GM18511 (cell line): Measurements from ENCODE around the gene TTC13.
"Not testable (repeated sequence)": the region's sequence is repeated elsewhere in the genome, so short reads cannot be mapped to it uniquely, and the experiment has no call there.

Source experiments
- ATAC-seq: cut with Tn5 transposase; IDR thresholded peaks from one replicate; pipeline ENCODE4 v1.9.1; 2021; ENCODE audit warnings: mild to moderate bottlenecking, moderate library complexity; ENCODE audit not compliant: unreplicated experiment

Gene TTC13

DNA sequence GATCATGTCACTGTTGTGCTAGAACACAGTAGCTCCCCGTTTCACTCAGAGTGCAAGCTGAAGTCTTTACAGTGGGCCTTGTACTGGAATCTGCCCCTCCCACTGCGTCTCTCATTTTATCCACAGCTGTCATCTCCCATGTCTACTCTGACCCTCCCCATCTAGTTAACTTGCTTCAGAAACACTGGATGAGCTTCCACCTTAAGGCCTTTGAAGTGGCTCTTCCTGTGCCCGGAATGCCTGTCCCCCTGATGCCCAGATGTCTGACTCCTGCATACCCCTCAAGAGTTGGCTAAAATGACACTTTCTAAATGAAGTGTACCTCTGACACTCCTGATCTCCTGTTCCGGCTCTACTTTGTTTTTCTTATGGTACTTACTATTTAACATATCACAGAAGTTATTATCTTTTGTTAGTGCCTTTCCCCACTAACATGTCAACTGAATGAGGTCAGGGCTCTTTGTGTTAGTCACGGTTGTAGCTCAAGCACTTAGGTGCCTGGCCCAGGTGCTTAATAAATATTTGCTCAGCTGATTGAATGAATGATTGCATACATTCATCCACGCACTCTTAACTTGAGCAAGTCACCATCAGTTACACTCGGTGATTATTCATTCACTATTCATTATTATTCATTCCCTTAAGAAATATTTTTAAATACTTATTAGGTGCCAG is 13.6 kb upstream of the TTC13 start:
- no peak for ATAC-seq

DNA sequence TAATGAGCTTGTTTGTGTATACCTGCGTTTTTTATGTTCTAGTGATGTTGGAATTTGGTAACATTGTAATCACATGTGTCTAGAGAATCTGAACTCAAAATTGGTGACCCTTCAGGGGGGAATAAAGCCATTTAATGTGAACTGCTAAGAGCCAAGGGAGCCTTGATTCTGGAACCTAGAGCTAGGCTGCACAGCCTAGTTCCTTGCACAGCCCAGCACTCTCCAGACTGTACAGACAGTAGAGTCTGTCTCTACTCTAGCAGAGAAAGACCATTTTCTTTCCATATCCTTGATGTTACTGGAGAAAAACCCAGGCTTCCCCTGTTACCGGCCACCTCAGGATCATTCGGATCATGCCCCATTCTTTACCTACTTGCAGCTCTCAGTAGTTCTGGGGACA is 8.8 kb upstream of the TTC13 start:
- no peak for ATAC-seq

DNA sequence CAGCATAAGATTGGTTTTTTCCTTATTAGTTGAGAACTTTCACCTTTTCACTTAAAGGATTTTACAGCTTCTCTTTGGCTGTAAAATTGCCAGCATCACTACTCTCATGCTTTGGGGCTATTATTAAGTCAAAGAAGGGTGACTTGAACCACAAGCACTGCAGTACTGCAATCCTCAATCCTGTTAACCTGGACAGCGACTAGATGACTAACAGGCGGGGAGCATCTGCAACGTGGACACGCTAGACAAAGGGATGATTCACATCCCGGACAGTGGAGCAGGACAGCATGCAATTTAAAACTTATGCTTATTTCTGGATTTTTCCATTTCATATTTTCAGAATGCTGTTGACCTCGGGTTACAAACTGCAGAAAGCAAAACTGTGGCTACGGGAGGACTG is 8.3 kb upstream of the TTC13 start:
- no peak for ATAC-seq

DNA sequence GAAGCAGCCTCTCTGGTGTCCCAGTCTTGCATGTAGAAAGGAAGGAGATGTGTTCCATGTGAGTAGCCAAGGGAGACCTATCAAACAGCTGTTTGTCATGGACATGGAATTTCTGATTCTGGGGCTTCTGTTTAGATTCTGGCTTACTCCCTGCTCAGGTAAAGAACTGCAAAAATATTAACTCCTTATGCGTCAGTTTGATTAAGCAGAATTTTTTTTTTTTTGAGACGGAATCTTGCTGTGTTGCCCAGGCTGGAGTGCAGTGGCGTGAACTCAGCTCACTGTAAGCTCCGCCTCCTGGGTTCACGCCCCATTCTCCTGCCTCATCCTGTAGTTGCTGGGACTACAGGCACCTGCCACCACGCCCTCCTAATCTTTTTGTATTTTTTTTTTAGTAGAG is 7.0 kb upstream of the TTC13 start:
- no peak for ATAC-seq

DNA sequence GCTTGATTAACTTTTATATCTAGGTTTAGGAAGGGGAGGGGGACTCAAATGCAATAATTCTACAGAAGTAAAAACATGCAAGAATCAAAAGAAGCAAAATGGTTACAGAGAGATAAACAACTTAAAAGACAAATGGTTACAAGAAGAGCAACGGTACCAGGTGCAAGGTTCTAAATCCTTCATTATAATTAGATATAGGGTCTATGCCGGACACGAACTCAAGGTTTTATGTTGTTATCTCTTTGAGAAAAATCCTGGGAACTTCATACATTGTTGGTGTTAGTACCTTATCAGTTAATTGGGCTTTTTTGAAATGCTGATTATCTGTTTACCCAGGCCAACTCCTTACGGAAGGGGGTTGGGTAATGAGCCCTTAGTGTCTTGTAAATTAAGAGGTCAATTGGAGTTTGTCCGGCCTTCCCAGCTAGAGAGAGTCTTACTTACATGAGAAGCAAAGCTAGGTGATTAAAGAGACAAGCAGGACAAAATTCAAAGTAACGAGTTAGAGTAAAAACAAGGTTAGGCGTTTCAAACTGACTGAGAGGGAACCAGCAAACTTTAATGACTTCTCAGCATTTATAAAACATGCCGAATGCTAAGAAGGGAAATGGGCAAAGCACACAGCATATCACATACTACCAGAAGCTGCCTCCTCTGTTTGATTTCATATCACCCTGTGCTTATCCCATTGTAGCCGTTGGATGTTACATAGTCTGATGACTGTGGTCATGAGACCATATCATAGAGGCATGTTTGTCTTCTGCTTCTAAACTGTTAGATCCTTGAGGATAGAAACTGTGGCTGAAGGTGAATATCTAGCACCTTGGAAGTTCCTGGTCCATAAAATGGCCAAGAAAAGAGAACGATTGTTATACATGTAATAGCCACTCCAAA is 6.2 kb upstream of the TTC13 start:
- not testable (repeated sequence) for ATAC-seq

DNA sequence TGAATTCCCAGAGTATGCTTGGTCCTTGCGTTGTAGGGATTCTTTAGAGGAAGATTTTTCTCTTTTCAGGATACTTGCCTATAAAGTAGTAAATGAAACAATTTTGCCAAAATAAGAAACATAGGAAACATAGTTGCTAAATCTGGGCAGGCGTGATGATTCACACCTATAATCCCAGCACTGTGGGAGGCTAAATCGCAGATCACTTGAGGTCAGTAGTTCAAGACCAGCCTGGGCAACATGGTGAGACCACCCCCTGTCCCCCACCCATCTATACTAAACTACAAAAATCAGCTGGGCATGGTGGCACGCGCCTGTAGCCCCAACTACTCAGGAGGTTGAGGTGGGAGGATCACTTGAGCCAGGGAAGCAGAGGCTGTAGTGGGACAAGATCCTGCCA is 5.2 kb upstream of the TTC13 start:
- ATAC-seq: no peak

DNA sequence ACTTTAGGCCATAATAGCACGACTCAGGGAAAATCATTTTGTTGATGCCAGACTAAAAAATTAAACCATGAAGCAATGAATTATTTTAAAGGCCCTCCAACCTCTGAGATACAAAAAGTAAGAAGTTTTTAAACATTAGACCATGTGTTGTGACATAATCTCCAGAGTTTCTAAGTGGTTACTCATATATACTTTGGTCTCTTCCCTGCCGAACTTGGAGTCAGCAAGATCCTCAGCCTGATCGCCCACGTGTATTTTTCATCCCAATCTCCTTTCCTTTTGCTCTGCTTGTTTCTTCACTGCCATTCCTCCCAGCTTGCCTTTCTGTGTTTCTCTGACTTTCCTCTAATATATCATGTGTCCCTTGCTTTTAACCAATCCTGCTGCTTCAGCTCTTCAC is 4.0 kb upstream of the TTC13 start:
- no peak for ATAC-seq

DNA sequence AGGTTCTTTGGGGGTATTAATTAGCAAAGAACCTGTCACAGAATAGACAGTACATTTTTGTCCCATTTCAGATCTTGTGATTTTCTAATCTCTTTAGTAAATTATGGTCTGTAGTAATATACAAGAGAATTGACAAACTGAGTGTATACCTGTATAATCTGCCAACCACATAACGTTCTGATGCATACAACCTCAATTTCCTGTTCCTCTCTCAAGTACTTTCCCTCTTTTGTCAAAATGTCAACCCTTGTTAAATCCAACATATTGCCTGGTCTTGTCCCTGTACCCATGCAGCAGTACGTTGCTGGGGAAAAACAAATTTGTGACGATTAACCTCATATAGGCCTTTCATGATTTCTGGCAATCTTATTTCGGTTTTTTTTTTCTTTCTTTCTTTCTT is 1.3 kb upstream of the TTC13 start:
- ATAC-seq: no peak

DNA sequence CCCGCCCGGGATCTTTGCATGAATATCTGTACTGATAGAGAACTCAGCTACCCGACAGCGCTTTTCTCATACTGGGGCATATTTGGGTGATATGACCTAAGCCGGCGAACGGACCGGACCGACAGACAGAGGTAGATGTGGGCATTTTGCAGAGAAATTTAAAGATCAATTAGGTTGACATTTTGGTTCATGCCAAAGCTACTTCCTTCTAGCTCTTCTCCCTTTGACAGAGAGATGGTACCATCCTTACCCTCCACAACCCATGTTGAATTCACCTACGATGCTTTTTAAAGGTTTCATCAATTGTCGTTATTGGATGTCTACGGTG is 692 bp upstream of the TTC13 start:
- no peak for ATAC-seq

DNA sequence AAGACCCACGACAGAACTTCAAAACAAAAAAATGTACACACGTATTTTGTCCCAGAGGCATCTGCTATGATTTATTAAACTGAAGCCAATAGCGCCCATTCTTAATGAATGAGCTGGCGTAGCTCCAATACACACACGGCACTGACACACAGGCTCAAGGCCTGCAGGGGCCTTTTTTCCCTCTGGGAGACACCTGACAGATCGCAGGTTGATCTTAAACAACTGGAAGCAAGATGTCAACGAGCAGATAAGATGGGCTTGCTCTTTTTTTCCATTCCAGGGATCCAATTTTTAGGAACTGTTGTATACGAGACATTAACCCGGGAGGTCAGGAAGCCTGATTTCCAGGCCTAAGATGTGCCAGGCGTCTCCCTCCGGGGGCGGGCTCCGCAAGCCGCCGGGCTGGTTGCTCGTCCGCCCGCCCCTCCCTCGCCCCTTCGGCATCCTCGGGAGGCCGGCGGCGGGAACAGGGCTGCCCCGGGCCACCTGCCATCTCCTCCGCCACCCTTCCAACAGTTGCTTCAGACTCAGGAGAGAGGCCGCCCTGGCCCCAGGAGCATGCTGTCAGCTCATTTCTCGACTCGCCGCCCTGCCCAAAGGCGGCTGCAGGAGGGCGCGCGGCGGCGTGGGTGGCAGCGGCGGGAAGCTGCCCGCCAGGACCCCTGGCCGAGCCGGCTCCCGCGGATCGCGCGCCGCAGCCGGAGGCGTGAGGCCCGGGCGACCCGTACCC is 735 bp downstream of the TTC13 start:
- peak; percentile 14 for ATAC-seq

DNA sequence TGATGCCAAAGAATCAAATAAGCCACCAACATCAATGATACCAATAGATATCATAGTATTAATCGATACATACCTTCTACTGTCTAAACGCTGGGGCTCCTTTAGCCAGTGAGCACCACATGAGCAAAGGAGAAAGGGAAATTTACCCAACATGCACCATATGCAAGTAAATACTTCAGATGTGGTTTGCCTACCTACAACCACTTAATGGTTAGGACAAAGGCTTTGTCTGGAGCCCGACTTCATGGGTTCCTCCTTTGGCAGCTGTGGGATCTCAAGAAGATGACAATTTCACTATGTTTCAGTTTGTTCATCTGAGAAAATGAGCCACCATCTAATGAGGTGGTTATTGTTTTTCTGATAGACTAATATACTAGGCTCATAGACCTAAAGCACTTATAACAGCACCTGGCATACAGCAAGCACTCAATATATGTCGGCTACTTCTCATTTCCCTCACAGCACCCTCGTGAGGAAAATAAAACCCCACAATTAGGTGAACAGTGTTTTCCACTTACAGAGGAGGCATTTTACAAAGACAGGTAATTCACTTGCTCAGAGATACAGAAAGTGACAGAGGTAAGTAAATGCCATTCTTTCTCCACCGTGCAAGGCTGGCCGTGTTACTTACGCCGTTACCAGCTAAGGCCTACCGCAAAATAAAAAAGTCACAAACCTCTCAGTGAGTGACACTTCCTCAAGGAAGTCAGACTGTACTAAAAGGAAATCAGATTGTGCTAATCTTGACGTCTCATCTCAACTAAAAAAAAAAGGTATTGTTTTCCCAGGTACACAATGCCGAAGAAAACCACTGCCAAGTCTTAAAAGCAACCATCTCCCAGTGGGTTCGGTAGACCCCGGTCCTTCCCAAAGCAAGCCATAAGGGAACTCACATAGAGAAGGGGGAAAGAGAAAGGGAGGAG is 1.6 kb downstream of the TTC13 start:
- no peak for ATAC-seq

DNA sequence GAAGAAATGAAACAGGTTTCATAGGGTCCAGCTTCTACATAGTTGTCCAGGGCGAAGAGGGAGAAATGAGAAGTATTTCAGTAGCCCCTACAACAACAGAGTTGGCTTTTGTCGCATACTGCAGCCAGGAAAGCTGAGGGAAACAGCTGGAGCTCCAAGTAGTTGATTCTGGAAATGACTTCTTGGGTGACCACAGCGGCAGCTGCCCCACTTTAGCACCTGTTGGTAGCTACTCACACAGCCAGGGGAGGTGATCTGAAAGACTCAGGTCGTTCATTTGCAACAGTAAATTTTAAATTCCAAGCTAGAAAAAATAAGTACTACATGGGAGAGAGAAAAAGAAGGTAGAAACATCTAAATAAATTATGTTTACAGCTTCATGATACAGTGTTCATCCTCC is 2.3 kb downstream of the TTC13 start:
- no peak for ATAC-seq

DNA sequence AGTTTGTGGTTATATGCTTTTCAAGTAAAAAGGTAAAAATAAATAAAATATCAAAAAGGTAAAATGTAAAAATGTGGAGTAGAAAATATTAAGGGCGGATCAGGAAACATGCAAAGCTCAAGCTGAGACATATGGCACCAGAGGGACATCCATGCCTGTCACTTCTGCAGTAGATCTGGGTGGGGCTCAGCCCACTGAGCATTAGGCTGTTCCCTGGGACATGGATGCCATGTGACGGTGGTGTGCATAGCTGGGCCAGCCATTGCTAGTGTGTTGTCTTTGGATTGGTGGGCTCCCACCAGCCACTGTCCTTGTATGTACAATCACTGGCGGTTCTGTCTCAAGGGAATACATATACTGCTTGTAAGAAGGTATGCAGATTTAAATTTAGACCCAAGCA is 3.0 kb downstream of the TTC13 start:
- ATAC-seq: no peak

DNA sequence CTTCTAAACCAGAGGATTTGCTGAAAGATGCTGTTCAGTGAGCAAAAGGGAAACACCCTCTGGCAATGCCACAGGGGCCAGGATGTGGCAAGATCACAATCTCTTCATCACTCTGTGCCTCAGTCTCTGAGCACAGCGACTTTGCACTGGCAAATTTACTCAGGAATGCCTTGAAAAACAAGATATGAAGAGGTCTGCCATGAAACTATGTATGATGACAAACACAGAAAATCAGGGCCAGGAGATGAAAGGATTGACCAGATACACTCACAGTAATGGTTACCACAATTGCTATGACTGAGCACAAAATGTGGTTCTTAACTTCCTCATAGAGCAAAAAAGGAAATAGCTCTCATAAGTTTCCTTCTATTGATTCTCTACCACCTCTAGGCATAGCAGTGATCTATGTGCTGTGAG is 5.8 kb downstream of the TTC13 start:
- ATAC-seq: peak; percentile 84

DNA sequence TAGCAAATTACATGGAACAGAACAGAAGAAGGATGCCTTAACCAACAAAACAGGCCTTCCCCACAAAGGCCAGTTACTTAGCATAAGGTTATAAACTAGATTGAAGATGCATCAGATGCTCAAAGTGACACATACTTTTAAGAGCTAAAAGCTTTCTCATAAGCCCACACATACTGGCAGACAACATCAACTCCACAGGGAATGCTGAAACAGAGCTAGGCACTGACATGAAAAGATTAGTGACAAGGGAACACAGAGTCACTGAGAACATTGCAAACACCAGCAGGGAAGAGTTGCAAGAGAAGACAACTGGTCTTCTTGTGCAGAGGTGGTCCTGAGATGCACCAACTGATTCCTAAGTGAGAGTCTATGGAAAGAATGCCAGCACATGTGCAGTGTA is 6.9 kb downstream of the TTC13 start:
- no peak for ATAC-seq

DNA sequence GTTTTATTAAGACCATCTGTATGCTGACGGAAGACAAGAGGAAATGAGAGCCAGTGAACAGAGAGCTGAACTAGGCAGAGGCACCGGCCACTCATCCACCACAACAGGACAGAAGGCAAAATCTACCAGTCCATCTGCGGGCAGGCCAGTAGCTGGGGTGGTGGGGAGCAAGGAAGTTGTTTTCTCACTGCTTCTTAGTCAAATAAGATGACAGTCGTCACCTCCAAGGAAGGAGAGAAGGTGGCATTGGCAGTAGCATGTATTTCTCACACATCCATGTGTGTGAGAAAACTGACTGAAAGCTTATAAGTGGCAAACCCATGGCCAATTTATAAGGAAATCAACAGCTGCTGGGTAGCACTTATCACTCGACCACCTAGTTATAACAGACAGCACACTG is 8.2 kb downstream of the TTC13 start:
- no peak for ATAC-seq

DNA sequence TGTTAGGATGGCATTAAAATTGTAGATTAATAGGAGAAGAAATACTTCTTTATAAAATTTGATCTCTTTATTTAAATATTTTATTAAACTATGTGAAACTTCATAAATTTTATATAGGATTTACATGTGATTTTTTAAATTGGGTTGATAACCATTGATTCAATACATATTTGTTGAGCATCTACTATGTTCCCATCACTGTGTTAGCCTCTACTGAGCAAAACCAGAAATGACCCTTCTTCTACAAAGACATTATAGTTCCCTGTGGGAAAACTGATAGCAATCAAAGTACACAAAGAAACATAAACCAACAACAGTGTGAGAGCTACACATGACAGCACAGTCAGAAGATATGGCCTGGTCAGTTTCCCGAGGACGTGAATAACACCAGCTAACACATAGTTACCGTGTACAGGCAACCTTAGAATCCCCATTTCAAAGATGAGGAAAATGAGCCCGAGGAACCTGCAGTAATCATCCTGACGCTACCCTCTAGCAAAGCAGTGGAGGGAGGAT is 12.2 kb downstream of the TTC13 start:
- no peak for ATAC-seq

DNA sequence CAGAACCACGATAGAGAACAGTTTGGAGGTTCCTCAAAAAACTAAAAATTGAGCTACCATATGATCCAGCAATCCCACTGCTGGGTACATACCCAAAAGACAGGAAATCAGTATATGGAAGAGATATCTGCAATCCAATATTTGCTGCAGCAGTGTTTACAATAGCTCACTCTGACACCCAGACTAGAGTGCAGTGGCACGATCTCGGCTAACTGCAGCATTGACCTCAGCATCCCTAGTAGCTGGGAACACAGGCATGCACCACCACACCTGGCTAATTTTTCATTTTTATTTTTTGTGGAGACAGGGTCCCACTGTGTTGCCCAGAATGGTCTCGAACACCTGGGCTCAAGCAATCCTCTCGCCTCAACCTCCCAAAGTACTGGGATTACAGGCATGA is 13.1 kb downstream of the TTC13 start:
- no peak for ATAC-seq

DNA sequence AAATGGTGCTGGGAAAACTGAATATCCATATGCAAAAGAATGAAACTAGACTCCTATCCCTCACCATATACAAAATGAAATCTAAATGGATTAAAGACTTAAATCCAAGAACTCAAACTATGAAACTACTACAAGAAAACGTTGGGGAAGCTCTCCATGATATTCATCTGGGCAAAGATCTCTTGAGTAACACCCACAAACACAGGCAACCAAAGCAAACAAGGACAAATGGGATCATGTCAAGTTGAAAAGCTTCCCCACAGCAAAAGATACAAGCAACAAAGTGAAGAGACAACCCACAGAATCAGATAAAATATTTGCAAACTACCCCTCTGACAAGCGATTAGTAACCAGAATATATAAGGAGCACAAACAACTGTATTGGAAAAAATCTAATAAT is 13.8 kb downstream of the TTC13 start:
- no peak for ATAC-seq

DNA sequence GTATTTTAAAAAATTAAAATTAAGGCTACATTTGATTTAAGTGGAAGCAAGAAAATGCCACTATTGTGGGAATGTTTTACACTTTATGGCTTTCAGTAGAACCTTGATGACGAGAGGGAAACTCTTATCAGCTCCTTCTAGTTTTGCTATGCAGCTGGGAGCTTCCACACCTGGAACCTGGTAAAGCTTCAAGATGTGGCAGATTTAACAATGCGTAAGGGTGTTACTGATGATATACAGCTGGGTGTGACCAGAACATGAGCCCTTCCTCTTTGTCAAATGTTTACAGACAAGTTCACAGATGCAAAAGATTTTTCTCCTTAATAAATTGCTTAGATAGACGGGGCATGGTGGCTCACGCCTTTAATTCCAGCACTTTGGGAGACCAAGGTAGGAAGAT is 20.3 kb downstream of the TTC13 start:
- ATAC-seq: no peak

DNA sequence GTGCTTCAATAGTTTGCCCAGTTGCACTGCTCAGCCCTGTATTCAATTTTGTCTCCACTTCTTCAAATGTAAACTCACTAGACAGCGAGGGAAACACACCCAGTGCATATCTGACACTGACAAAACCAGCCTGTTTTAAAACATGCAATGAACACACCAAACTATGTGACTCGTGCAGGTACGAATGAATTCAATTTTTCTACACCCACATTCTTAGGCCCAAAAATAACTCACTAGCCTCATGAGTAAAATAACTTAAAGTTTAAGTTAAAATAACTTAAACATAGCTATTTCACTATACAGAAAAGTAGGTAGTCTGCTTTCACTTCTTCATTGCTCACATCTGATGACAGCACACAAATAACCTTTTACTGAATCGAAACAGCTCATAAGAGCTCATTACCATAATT is 21.1 kb downstream of the TTC13 start:
- ATAC-seq: peak; percentile 85
